Keratinocyte (primary cell): Measurements from ENCODE around the gene VPS13D. TPM values are rescaled to one million over a fixed set of nuclear protein-coding genes. Genes with fewer than 3 reads are reported as not detected.

ENCODE experiments used
- DNase-seq: peaks from one replicate; pipeline ENCODE4 v3.0.0-alpha.2; 2011; ENCODE audit warnings: low read depth, missing footprints, low spot score
- FAIRE-seq: peaks from 2 replicates; lab custom pipeline; 2011; peaks lifted over from hg19 to GRCh38; lab: Jason Lieb, UNC
- H2AFZ ChIP-seq: 2 replicates; pipeline ENCODE4 v1.6.0; 2012; ENCODE audit warnings: low read length, control low read depth, inconsistent platforms; ENCODE audit not compliant: control insufficient read depth
- H3K27ac ChIP-seq: 2 replicates; pipeline ENCODE4 v1.5.1; 2011; ENCODE audit warnings: low read length; ENCODE audit not compliant: control insufficient read depth, insufficient read depth
- H3K27me3 ChIP-seq: 3 replicates; pipeline ENCODE4 v1.6.0; 2011; ENCODE audit warnings: low read length; ENCODE audit not compliant: control insufficient read depth, insufficient read depth; ENCODE audit errors: extremely low read depth
- H3K36me3 ChIP-seq, 2 experiments: 2 replicates in 1 of 2; 3 replicates in 1 of 2; pipeline ENCODE4 v1.5.1; 2011; ENCODE audit warnings: low read length in 2 of 2, mild to moderate bottlenecking in 1 of 2; ENCODE audit not compliant: control insufficient read depth in 2 of 2, insufficient read depth in 2 of 2; ENCODE audit errors: extremely low read depth in 1 of 2
- H3K4me1 ChIP-seq: 3 replicates; pipeline ENCODE4 v1.5.1; 2011; ENCODE audit warnings: low read length; ENCODE audit not compliant: control insufficient read depth, insufficient read depth; ENCODE audit errors: extremely low read depth
- H3K4me2 ChIP-seq: 3 replicates; pipeline ENCODE4 v1.6.0; 2011; ENCODE audit warnings: low read depth, low read length; ENCODE audit not compliant: control insufficient read depth, insufficient read depth; ENCODE audit errors: extremely low read depth
- H3K4me3 ChIP-seq, 3 experiments: fragments of 200-600 bp in 1 of 3; sonication (generic) in 1 of 3; 2 replicates in 2 of 3; 3 replicates in 1 of 3; pipeline ENCODE4 v1.5.1; 2011 to 2016; ENCODE audit warnings: low read length in 3 of 3, mild to moderate bottlenecking in 3 of 3, control low read depth in 2 of 3, inconsistent platforms in 1 of 3, low read depth in 1 of 3, mixed read lengths in 1 of 3, mixed run types in 1 of 3, moderate library complexity in 1 of 3; ENCODE audit not compliant: control insufficient read depth in 2 of 3, insufficient read depth in 2 of 3; ENCODE audit errors: extremely low read depth in 1 of 3
- H3K79me2 ChIP-seq: 2 replicates; pipeline ENCODE4 v1.6.0; 2012; ENCODE audit warnings: low read length; ENCODE audit not compliant: control insufficient read depth, insufficient read depth
- H3K9ac ChIP-seq: 3 replicates; pipeline ENCODE4 v1.6.0; 2011; ENCODE audit warnings: low read length; ENCODE audit not compliant: control insufficient read depth, insufficient read depth; ENCODE audit errors: extremely low read depth
- H3K9me1 ChIP-seq: 3 replicates; pipeline ENCODE4 v1.6.0; 2011; ENCODE audit warnings: low read length; ENCODE audit not compliant: control insufficient read depth, insufficient read depth; ENCODE audit errors: extremely low read depth
- H3K9me3 ChIP-seq: 2 replicates; pipeline ENCODE4 v1.5.1; 2012; ENCODE audit warnings: low read depth, low read length; ENCODE audit not compliant: control insufficient read depth
- H4K20me1 ChIP-seq: 3 replicates; pipeline ENCODE4 v1.6.0; 2011; ENCODE audit warnings: low read length; ENCODE audit not compliant: control insufficient read depth, insufficient read depth; ENCODE audit errors: extremely low read depth
- EZH2 ChIP-seq: IDR thresholded peaks from one replicate; pipeline ENCODE4 v1.6.1; 2012; ENCODE audit warnings: inconsistent platforms, mild to moderate bottlenecking, low read length, moderate library complexity
- dilution Hi-C: fragments of 300-500 bp; cut with MboI; formaldehyde crosslinking; loops from one replicate; pipeline ENCODE4 v1.7.0; 2020; ENCODE audit warnings: low sequenced_read_pairs; ENCODE audit not compliant: extremely low pct_ligation_motif_present
- polyA plus RNA-seq, 5 experiments: library from polyadenylated mRNA; depleted of rRNA in 3 of 5; stranded (reverse) in 3 of 5; stranded (forward) in 1 of 5; unstranded in 1 of 5; fragments of >200 nt; gene quantifications; 1 replicate in 1 of 5; 2 replicates in 3 of 5; 3 replicates in 1 of 5; pipeline versions ENCODE4 v1.2.1 to v1.2.3, GENCODE V29; 2011 to 2012; ENCODE audit warnings: missing spikeins in 2 of 5, low read depth in 1 of 5, low replicate concordance in 1 of 5
- TF ChIP-seq, protein P1 (sequence below), 3 experiments: IDR thresholded peaks in 1 of 3; conservative IDR thresholded peaks in 1 of 3; optimal IDR thresholded peaks in 1 of 3; 2 replicates in 2 of 3; 3 replicates in 1 of 3; pipeline versions ENCODE3 to v1.5.1; 2011; ENCODE audit warnings: low read length in 3 of 3, mild to moderate bottlenecking in 3 of 3, moderate library complexity in 2 of 3, control low read depth in 1 of 3, inconsistent platforms in 1 of 3; ENCODE audit not compliant: insufficient read depth in 2 of 3; ENCODE audit errors: extremely low read depth in 1 of 3

VPS13D gene
- polyA plus RNA-seq, 1 donor (not counting 4 experiments of a cell fraction or from before 2014, with no cell fraction given) = 19.0 TPM

DNA sequence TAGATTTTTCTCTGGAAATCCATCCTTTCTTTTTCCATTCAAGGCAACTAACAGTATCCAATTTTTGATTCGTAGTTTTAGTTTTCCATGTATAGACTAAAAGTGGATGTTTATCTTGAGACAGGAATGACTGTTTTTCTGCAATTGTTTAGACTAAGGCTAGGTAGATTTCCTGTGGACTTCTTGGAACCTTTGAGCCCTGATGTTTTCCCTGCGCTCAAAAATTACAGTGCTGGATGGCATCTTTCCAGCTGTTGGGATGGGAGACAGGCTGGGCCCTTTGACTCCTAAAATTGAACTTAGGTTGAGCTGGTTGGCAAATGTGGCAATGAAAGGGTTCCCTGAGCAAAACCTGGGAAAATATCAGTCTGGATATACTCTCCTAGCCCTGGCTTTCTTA is 207.8 kb downstream of the VPS13D start:
- dilution Hi-C loops = no loop called here
- Histone ChIP-seq H3K9me3 (no peaks in the 10 kb centered on the region), H3K4me1 (peaks cover 57% of the 10 kb centered on the region), H3K27ac (peak overlapping the region; percentile 47), H3K79me2 (no peaks in the 10 kb centered on the region), H3K9ac (no peak overlapping the region), H3K9me1 (no peaks in the 10 kb centered on the region), H3K4me2 (peak overlapping the region; percentile 39), H4K20me1 (no peaks in the 10 kb centered on the region), H3K4me3 (no peak overlapping the region), H2AFZ (no peak overlapping the region), H3K27me3 (no peaks in the 10 kb centered on the region), H3K36me3 (peaks cover 2 to 7% of the 10 kb centered on the region in 2 experiments)
- FAIRE-seq (no peak), DNase-seq (no peak)
- TF ChIP-seq EZH2 = no peak
- TF ChIP-seq, protein P1, sequence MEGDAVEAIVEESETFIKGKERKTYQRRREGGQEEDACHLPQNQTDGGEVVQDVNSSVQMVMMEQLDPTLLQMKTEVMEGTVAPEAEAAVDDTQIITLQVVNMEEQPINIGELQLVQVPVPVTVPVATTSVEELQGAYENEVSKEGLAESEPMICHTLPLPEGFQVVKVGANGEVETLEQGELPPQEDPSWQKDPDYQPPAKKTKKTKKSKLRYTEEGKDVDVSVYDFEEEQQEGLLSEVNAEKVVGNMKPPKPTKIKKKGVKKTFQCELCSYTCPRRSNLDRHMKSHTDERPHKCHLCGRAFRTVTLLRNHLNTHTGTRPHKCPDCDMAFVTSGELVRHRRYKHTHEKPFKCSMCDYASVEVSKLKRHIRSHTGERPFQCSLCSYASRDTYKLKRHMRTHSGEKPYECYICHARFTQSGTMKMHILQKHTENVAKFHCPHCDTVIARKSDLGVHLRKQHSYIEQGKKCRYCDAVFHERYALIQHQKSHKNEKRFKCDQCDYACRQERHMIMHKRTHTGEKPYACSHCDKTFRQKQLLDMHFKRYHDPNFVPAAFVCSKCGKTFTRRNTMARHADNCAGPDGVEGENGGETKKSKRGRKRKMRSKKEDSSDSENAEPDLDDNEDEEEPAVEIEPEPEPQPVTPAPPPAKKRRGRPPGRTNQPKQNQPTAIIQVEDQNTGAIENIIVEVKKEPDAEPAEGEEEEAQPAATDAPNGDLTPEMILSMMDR (optimal IDR thresholded peaks at IDR 0.05 in 1 of 3, IDR thresholded peaks at IDR 0.05 in 1 of 3, conservative IDR thresholded peaks at IDR 0.05 in 1 of 3; ENCODE audit: extremely low read depth in 1 of 3, insufficient read depth in 2 of 3, low read length in 3 of 3) = no peak

DNA sequence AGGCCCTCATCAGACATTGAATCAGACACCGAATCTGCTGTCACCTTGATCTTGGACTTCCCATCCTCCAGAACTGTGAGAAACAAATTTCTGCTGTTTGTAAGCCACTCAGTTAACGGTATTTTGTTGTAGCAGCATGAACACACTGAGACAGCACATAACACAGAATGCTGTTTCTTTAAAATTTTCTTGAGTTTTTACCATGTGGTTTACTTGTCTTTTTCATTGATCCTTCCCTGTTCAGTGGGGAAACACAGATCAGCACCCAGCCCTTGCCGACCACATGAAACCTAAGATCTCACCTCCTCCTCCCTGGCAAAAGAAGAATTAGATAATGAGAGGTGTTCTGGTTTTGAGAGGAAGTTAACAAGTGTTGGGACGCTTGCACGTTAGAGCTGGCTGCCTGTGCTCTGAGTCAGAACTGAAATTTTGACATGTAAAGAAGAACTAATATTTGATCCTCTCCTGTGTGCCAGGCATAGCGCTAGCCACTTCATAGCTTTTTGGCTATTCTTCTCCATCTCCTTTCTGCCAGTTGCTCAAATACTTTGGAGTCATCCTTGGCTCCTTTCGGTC is 208.6 kb downstream of the VPS13D start:
- Histone ChIP-seq H3K4me3 (no peak overlapping the region), H3K9me1 (no peaks in the 10 kb centered on the region), H3K27me3 (no peaks in the 10 kb centered on the region), H3K36me3 (peaks cover 2 to 3% of the 10 kb centered on the region in 2 experiments), H3K4me1 (peaks cover 54% of the 10 kb centered on the region), H3K9me3 (no peaks in the 10 kb centered on the region), H3K4me2 (peak overlapping the region; percentile 38), H2AFZ (no peak overlapping the region), H4K20me1 (no peaks in the 10 kb centered on the region), H3K79me2 (no peaks in the 10 kb centered on the region), H3K9ac (no peak overlapping the region), H3K27ac (peak overlapping the region; percentile 42)
- TF ChIP-seq EZH2 = no peak
- TF ChIP-seq, protein P1 (optimal IDR thresholded peaks at IDR 0.05 in 1 of 3, IDR thresholded peaks at IDR 0.05 in 1 of 3, conservative IDR thresholded peaks at IDR 0.05 in 1 of 3; ENCODE audit: extremely low read depth in 1 of 3, insufficient read depth in 2 of 3, low read length in 3 of 3) = no peak
- no peak for FAIRE-seq
- DNase-seq = no peak
- dilution Hi-C loops = no loop called here
